Suprapubic skin (tissue), 4 donors: ENCODE measurements around the gene DIAPH2. TPM values are rescaled to one million over a fixed set of nuclear protein-coding genes. Genes with fewer than 3 reads are reported as not detected.

Experiments
- DNase-seq, 2 donors: peaks; one replicate each; pipeline ENCODE4 v3.0.0-alpha.2; 2019; ENCODE audit warnings: low spot score in 2 of 2
- H3K27ac ChIP-seq: fragments of 200-600 bp; sonication (generic); one replicate; pipeline ENCODE4 v1.5.1; 2019
- H3K27me3 ChIP-seq: fragments of 200-600 bp; sonication (generic); one replicate; pipeline ENCODE4 v1.5.1; 2019
- H3K36me3 ChIP-seq: fragments of 200-600 bp; sonication (generic); one replicate; pipeline ENCODE4 v1.5.1; 2019
- H3K4me1 ChIP-seq: fragments of 200-600 bp; sonication (generic); one replicate; pipeline ENCODE4 v1.5.1; 2019
- H3K4me3 ChIP-seq: fragments of 200-600 bp; sonication (generic); one replicate; pipeline ENCODE4 v1.5.1; 2019; ENCODE audit warnings: mild to moderate bottlenecking
- H3K9me3 ChIP-seq: fragments of 200-600 bp; sonication (generic); one replicate; pipeline ENCODE4 v1.5.1; 2019
- CTCF ChIP-seq, 2 donors: fragments of 200-600 bp in 1 of 2; fragments of 450-650 bp in 1 of 2; sonication (generic) in 1 of 2; IDR thresholded peaks; one replicate each; pipeline ENCODE4 v1.5.1; 2016 to 2019; ENCODE audit warnings: antibody characterized with exemption in 2 of 2, mild to moderate bottlenecking in 1 of 2, moderate library complexity in 1 of 2
- EP300 ChIP-seq: sonication (generic); formaldehyde crosslinking; IDR thresholded peaks from one replicate; pipeline ENCODE4 v1.6.1; 2017; ENCODE audit warnings: antibody characterized with exemption
- POLR2A ChIP-seq, 2 donors: fragments of 450-650 bp; IDR thresholded peaks; one replicate each; pipeline ENCODE4 v1.6.1; 2017; ENCODE audit warnings: antibody characterized with exemption in 2 of 2, mild to moderate bottlenecking in 2 of 2, moderate library complexity in 2 of 2
- POLR2AphosphoS5 ChIP-seq, 3 donors: sonication (generic); formaldehyde crosslinking; IDR thresholded peaks; one replicate each; pipeline ENCODE4 v1.6.1; 2017; ENCODE audit warnings: antibody characterized with exemption in 3 of 3
- WGBS: methylation state at CpG from one replicate; pipeline ENCODE4 v1.1.5; 2018; 5-methylcytosine and 5-hydroxymethylcytosine counted together
- total RNA-seq, 4 donors: library from RNA; depleted of rRNA; stranded (reverse); fragments of >200 nt; gene quantifications; one replicate each; pipeline ENCODE4 v1.1.0, GENCODE V29; 2016

DIAPH2 gene
- total RNA-seq, 4 donors from 2014 or later: 17.5 to 38.7 (median 18.6) TPM

GRCh38 chrX:97367125-97367524, 682.5 kb downstream of the DIAPH2 start:
- H3K36me3 ChIP-seq: no peaks in the 10 kb centered on the region
- WGBS: 69% methylated on average over 2 of the region's 2 CpGs
- no peak overlapping the region for H3K4me3 ChIP-seq
- no peak overlapping the region for H3K27ac ChIP-seq
- no peak for TF ChIP-seq POLR2A (IDR thresholded peaks at IDR 0.05)
- no peak for TF ChIP-seq CTCF (IDR thresholded peaks at IDR 0.05)
- TF ChIP-seq EP300: no peak
- no peak for TF ChIP-seq POLR2AphosphoS5 (IDR thresholded peaks at IDR 0.05)
- DNase-seq: no peak
- no peaks in the 10 kb centered on the region for H3K4me1 ChIP-seq
- H3K9me3 ChIP-seq: no peaks in the 10 kb centered on the region
- no peaks in the 10 kb centered on the region for H3K27me3 ChIP-seq

- H3K27me3 ChIP-seq: no peaks in the 10 kb centered on the region
- H3K4me1 ChIP-seq: no peaks in the 10 kb centered on the region
- no peak overlapping the region for H3K27ac ChIP-seq
- H3K4me3 ChIP-seq: no peak overlapping the region
- H3K36me3 ChIP-seq: no peaks in the 10 kb centered on the region
- no peaks in the 10 kb centered on the region for H3K9me3 ChIP-seq
- TF ChIP-seq POLR2AphosphoS5 (IDR thresholded peaks at IDR 0.05) (no peak), EP300 (no peak)
- no peak for DNase-seq
- WGBS: 54% methylated on average over 1 of the region's 1 CpG
Measured at GRCh38 chrX:97369947-97370346, 685.3 kb downstream of the DIAPH2 start.

GRCh38 chrX:97372001-97372766, 687.5 kb downstream of the DIAPH2 start:
- Histone ChIP-seq H3K27ac (no peak overlapping the region), H3K27me3 (no peaks in the 10 kb centered on the region), H3K36me3 (no peaks in the 10 kb centered on the region), H3K9me3 (no peaks in the 10 kb centered on the region), H3K4me1 (no peaks in the 10 kb centered on the region), H3K4me3 (no peak overlapping the region)
- DNase-seq: no peak
- WGBS: 90% methylated on average over 6 of the region's 6 CpGs
- TF ChIP-seq EP300 (no peak), POLR2A (IDR thresholded peaks at IDR 0.05) (no peak), CTCF (IDR thresholded peaks at IDR 0.05) (no peak), POLR2AphosphoS5 (IDR thresholded peaks at IDR 0.05) (no peak)

GRCh38 chrX:97374266-97374665, 689.6 kb downstream of the DIAPH2 start:
- Histone ChIP-seq H3K36me3 (no peaks in the 10 kb centered on the region), H3K27me3 (no peaks in the 10 kb centered on the region), H3K27ac (no peak overlapping the region), H3K4me1 (no peaks in the 10 kb centered on the region), H3K4me3 (no peak overlapping the region), H3K9me3 (no peaks in the 10 kb centered on the region)
- no peak for DNase-seq
- WGBS: 80% methylated on average over 2 of the region's 2 CpGs
- no peak for TF ChIP-seq POLR2AphosphoS5 (IDR thresholded peaks at IDR 0.05)
- TF ChIP-seq CTCF (IDR thresholded peaks at IDR 0.05): no peak
- no peak for TF ChIP-seq EP300
- TF ChIP-seq POLR2A (IDR thresholded peaks at IDR 0.05): no peak

GRCh38 chrX:97380200-97380599, 695.6 kb downstream of the DIAPH2 start:
- Histone ChIP-seq H3K27me3 (no peaks in the 10 kb centered on the region), H3K27ac (no peak overlapping the region), H3K4me3 (no peak overlapping the region), H3K36me3 (no peaks in the 10 kb centered on the region), H3K4me1 (no peaks in the 10 kb centered on the region), H3K9me3 (no peaks in the 10 kb centered on the region)
- no peak for DNase-seq
- TF ChIP-seq POLR2A (IDR thresholded peaks at IDR 0.05): no peak
- TF ChIP-seq POLR2AphosphoS5 (IDR thresholded peaks at IDR 0.05): no peak
- TF ChIP-seq CTCF (IDR thresholded peaks at IDR 0.05): no peak
- no peak for TF ChIP-seq EP300
